Measurements from ENCODE around the gene EXOC3L2.

DNA sequence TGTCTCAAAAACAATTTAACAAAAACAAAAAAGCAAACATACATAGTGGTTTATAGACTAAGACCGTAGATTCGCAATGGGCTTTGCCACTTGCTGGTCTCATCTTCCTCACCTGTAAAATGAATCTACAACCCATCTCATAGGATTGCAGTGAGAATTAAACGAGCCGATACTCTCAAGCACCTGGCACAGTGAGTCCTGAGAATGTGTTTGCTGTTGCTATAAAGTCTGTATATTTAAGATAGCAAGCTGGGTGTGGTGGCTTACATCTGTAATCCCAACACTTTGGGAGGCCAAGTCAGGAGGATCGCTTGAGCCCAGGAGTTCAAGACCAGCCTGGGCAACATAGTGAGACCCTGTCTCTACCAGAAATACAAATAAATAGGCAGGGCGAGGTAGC is 22.5 kb downstream of the EXOC3L2 start:
- TF ChIP-seq, protein P1, sequence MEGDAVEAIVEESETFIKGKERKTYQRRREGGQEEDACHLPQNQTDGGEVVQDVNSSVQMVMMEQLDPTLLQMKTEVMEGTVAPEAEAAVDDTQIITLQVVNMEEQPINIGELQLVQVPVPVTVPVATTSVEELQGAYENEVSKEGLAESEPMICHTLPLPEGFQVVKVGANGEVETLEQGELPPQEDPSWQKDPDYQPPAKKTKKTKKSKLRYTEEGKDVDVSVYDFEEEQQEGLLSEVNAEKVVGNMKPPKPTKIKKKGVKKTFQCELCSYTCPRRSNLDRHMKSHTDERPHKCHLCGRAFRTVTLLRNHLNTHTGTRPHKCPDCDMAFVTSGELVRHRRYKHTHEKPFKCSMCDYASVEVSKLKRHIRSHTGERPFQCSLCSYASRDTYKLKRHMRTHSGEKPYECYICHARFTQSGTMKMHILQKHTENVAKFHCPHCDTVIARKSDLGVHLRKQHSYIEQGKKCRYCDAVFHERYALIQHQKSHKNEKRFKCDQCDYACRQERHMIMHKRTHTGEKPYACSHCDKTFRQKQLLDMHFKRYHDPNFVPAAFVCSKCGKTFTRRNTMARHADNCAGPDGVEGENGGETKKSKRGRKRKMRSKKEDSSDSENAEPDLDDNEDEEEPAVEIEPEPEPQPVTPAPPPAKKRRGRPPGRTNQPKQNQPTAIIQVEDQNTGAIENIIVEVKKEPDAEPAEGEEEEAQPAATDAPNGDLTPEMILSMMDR (conservative IDR thresholded peaks at IDR 0.05; ENCODE audit: low read depth, low read length) = no peak
- TF ChIP-seq EZH2phosphoT487 (IDR thresholded peaks at IDR 0.05; ENCODE audit: borderline replicate concordance, low read length) = no peak
